A549 treated with dexamethasone at 1 μM for 4 hours (cell line): Measurements from ENCODE around the gene USP14. TPM values are rescaled to one million over a fixed set of nuclear protein-coding genes. Genes with fewer than 3 reads are reported as not detected.

ENCODE experiments used
- total RNA-seq: library from RNA; stranded (reverse); fragments of 200-300 nt; extraction: Qiagen RNA extraction; gene quantifications from 5 replicates; pipeline ENCODE4 v1.2.3, GENCODE V29; 2022

USP14 gene
- total RNA-seq, result 55.2 to 67.2 TPM (median 66.2 TPM) in 5 replicates

GRCh38 chr18:158128-159036 lies at the start of gene USP14:
TSS of gene USP14 (plus strand) at chr18:158557. CDS start at chr18:158699, 142 bp downstream.

Other genes with a start within 250 kb of the USP14 start
- 0.12 TPM in 1 of 5 replicates, not detected in the others for gene TUBB8B, start 108.9 kb upstream of the USP14 start, total RNA-seq
- 17.6 to 20.0 TPM (median 18.7 TPM) in 5 replicates for gene THOC1, start 109.5 kb downstream of the USP14 start, total RNA-seq